Right hindlimb (tissue), 1 donor: ENCODE measurements around the gene RPA3.

Experiments used
- DNase-seq: peaks from one replicate; pipeline ENCODE4 v3.0.0-alpha.2; 2018

The RPA3 gene

DNA sequence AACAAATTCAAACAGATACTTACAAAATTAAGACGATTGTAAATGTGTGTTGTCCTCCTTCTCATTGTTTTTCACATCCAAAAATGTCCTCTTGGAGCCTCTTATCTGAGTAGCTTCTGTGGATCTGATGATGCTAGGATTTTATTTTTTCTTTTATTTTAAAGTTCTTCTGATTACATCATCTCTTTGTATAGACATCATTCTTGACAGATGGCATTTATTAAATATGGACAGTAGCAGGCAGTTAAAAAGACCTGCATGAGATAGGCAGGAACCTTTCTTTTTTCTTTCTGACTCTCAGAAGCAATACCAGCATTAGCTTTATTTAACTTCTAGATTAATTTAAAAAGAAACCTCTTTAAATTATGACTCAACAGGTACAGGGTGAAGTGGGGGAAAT lies at the start of gene RPA3:
TSS of gene RPA3 (minus strand) at position 116 of the 400 bp plus-strand sequence. CDS start 78,189 bp downstream, outside the sequence.
- DNase-seq: no peak

GRCh38 chr7:7766671-7767070 lies 48.3 kb upstream of the RPA3 start:
- DNase-seq: no peak

GRCh38 chr7:7765422-7765821 lies 47.0 kb upstream of the RPA3 start:
- DNase-seq: no peak

GRCh38 chr7:7764520-7765396 lies 46.4 kb upstream of the RPA3 start:
- no peak for DNase-seq

DNA sequence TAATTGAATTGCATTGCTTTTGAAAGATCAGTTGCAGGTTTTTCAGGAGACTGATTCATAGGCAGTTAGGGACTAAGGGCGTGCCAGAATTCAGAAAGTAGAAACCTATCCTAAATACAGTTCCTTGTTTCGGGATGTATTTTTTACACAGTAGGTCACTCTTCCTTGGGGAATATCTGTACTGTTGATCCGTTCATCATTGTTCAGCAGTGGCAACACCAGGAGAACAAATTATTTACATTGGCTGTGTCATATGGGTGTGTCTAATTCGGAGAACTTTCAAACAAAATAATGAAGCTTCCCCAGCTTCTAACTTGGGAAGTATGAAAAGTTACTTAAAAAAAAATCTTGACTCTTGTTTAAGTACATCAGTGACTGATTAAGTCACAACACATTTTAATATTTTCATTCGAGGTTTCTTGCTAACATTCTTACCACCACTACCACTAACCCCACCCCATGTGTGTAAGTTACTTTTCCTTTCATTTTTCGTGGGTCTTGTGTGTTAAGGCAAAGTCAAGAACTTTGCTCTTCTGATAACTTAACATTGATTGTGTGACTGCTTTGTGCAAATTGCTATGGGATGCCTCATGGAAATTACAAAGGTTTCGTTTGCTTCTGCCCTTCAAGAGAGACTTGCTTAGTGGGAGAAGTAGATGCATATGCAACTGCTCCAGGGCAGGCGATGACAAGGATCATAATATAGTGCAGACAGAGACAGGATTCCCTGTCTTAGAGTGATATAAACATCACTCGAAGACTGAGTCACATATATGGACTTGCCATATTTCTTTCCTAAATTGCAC lies 43.8 kb upstream of the RPA3 start:
- no peak for DNase-seq

DNA sequence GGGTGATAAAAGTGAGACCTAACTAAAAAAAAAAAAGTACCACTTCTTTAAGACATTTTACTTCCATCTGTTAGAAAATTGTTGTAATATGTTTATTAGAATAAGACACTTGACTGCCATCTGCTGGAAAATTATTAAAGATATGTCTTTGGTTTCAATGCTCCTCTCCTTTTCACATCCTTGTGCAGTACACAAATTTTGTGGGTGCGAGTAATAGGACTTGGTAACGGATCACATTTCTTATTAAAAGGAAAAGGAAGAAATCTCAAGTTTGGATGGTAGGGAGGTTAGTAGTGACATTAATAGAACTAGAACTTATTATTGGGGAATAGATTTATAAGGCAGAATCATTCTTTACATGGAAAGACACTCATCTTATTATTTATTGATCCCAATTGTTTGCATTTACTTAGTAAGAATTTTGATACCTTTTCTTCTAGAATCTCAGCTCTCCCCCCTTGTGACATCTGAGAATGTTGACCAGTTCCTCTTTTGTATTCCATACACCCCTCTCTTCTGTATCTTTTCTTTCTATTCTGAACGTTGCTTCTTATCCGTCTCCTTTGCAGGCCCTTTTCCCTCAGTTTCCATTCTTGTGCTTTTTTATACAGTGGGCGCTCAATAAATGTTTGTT lies 43.0 kb upstream of the RPA3 start:
- no peak for DNase-seq

- no peak for DNase-seq
Observed at GRCh38 chr7:7757576-7757975, 39.2 kb upstream of the RPA3 start.

DNA sequence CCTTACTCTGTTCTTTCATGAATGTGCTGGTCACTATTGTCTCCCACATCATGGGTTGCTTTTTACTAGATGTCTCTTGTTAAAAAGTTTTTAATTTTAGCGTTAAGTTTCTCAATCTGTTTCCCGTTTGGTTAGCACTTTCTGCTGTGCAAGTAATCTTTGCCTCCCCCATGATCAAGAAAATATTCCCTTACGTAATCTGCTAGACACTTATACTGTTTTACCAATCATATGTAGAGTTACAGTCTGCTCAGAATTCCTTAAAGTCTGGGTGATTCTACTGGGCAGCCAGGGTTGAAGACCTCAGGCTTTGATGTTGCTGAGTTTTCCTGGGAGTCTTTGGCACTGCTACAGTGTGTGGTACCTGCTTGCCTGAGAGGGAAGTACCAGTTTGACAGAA lies 38.2 kb upstream of the RPA3 start:
- DNase-seq: no peak

DNA sequence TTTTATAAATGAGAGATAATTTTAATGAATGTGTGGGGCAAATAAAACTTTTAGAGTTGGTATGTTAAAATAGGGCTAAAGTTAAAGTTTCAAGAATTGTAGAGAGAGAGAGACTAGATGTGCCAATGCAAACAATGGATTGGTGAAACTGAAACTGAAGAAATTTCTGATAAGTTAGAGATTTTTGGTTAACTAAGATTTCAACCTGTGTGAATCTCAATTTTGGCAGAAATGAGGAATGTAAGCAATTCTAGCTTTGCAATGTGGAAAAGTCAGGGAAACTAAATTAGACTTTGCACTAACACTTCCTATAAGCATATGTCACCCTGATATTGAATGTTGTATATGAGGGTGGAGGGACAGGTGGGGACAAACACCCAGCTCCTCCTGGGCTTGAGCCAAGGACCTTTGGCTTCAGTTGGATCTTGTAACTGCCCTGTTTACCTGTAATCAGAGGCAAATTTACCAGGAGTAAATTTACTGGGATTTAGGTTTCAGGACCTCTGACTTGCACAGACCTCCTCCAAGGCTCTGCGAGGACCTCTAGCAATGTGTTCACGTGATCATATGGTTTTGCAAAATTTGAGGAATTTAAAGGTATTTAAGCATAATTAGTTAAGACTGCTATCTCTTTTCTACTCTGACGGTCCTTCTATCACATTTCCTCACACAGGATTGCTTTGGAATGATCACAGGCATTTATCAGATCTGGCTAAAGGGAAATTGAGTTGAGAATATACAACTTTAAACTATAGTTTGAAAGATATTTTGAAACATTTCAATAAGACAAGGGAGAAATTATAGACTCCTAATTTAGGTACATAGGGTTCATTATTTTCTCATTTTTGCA lies 33.1 kb upstream of the RPA3 start:
- no peak for DNase-seq

DNA sequence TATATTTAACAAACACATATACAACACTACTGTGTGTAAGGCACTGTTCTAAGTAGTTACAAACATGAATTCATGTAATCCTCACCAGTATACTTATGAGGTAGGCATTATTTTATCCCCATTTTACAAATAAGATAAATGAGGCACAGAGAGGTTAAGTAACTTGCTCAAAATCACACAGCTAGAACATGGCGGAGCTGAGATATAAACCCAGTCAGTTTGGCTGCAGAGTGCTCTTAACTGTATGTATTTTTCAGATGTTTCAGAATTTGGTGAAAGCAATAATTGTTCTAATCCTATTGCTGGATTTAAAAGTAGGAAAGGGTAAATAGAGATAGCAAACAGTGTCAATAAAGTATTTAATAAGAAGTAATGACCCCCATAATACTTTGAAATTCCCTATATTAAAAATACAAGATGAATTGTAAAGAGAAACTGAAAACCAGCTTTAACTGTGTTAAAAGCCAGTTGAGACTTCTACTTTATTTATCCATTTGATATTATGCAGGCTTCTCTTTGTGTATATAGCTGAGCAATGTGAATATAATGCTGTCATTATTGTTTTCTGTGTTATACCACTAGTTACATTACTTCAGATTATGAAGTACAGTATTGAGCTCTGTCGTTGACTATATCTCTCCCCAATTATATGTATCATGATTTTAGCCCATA lies 32.3 kb upstream of the RPA3 start:
- DNase-seq: no peak

- DNase-seq: no peak
Observed at GRCh38 chr7:7746458-7746857, 28.1 kb upstream of the RPA3 start.

DNA sequence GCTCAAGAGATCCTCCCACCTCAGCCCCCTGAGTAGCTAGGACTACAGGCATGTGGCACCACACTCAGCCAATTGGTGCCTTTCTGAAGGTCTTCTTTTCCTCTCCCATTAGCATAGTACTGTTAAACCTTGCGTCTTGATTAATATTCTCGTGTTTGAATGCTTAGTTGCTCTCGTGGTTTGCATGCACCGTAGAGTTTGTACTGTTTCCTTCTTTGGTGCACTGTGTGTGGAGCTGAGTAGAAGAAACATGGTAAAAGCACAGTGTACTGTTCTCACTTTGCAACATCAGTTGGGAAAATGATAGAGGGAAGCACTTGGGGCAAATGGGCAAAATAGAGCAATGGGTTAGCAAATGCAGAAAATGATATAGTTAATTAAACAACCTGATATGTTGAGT lies 27.6 kb upstream of the RPA3 start:
- no peak for DNase-seq

GRCh38 chr7:7745258-7745657 lies 26.9 kb upstream of the RPA3 start:
- DNase-seq: no peak

- DNase-seq: no peak
Observed at GRCh38 chr7:7742223-7742622, 23.8 kb upstream of the RPA3 start.

GRCh38 chr7:7740037-7740355 lies 21.6 kb upstream of the RPA3 start:
- DNase-seq: no peak

- no peak for DNase-seq
Observed at GRCh38 chr7:7739204-7740036, 21.0 kb upstream of the RPA3 start.

DNA sequence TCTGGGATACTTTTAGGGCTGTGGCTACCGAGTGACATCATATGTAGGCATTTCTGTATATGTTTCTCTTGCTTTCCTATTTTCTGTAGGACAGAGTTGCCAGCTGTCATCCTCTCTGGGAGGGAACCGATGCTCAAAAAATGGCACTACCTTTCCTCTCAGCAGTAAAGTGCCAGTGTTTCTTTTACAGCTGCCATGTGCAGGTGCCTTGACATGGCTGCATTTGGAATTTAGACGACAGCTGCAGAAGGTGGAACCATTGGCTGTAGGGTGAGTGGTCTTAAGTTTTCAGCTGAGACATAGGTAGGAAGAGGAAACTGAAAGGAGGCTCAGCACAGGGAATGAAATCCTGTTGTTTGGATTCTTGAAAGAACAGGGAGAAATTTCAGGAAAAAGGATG lies 20.2 kb upstream of the RPA3 start:
- DNase-seq: no peak

- DNase-seq: no peak
Observed at GRCh38 chr7:7738177-7738576, 19.8 kb upstream of the RPA3 start.

DNA sequence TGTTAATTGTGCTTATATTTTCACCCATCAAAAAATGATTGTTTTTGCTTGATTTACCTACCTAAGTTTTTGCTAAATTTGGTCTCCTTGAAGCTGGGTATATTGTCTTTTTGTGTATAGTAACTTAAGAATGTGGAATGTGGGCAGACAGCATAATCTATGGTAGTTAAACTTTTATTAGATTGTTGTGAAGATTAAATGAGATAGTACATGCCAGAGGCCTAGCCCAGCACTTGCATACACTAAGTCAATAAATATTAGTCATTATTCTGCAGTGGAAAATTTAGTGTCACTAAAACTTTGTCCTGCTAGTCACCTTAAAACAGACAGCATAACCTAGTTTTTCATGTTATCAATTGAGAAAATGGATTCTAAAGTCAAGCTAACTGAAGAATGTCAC lies 19.3 kb upstream of the RPA3 start:
- no peak for DNase-seq

DNA sequence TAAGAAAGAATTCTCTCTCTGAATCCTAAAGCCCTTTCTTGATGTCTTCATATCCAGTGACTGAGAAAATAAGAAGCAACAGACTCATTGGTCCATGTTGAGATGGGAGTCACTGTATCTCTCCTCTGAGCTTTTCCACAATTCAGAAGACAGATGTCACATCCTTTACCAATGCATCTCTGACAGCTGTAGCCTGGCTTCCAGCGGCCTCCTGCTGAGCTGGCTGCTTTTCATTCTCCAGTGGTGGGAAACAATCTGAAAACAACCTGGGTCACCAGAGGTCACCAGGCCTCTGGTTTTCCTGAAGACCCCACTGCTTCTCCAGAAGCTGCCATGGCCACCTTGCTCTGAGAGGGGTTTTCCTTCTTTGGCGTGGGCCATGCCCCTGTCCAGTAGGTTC lies 18.3 kb upstream of the RPA3 start:
- peak; percentile 28 for DNase-seq

DNA sequence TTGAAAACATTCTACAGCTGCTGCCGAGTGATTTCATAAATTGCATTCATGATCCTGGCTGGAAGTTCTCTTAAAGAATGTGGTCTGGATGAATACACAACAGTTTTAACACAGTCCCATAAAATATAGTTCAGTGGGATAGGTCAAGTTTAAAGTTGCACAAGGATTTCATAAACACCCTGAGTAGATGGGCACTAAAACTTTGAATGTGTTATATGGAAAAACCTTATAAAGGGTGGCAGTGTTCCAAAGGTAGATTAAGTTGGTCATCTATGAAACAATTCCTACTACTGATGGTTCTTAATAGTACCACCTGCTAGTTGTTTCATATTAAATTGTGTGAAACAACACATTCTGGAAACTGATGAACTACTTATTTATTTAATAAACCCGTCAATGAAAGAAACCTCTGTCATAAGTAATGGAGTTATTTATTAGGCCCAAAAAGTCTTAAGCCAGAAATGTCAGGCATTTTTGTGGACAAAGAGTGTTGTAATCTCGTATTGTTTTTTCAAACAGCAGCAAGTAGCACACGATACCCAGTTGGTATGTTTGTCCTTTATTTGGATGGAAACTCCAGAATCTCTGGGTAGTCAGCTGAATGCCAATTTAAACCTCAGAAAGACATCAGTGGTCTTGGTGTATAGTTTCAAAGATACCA lies 14.3 kb upstream of the RPA3 start:
- DNase-seq: no peak
